Measurements from ENCODE around the gene SLC11A1. TPM values are rescaled to one million over a fixed set of nuclear protein-coding genes. Genes with fewer than 3 reads are reported as not detected.

Gene SLC11A1
- total and polyA plus RNA-seq, 2 of the 4 experiments (the other 2 are of a cell fraction): under 0.01 to 0.07 TPM

DNA sequence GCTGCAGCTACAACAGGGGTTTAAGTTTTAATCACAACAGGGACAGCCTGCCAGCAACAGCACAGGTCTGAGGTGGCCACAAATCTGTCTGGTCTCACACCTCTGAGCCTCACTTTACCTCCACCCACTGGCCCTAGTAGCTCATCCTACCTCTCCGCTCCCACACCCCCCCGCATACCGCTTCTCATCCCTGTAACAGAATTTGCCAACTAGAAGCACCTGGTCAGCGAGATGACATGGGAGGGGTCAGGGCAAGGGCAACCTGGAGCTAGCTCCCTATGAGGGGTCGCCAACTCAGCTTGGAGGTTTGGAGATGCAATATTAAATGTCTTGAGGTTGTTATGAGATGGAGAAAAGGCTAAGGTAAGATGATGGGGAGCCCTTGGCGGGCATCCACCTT lies 17.9 kb upstream of the SLC11A1 start:
- no peak for DNase-seq
- no peak overlapping the region for H2BK5ac ChIP-seq (ENCODE audit: low read depth, low read length, poor library complexity, severe bottlenecking)
- POLR2A ChIA-PET (ENCODE audit: unreplicated experiment): no interaction called here

More for the DNA sequence above, 17.9 kb upstream of the SLC11A1 start:
- Histone ChIP-seq H2AFZ (replicated peaks; ENCODE audit: low read length, poor library complexity) (no peak overlapping the region), H4K91ac (ENCODE audit: insufficient read depth, low read depth, low read length) (no peak overlapping the region), H2AK9ac (replicated peaks; ENCODE audit: low read depth, low read length, poor library complexity) (no peak overlapping the region), H4K20me1 (ENCODE audit: insufficient read depth, low read length) (no peaks in the 10 kb centered on the region), H3K56ac (ENCODE audit: extremely low read depth, insufficient read depth, low read length) (no peak overlapping the region), H2AK5ac (ENCODE audit: low read depth, low read length) (no peak overlapping the region), H3K4me1 (ENCODE audit: control insufficient read depth, insufficient read depth, low read length) (peaks cover 2% of the 10 kb centered on the region; the same call in 1 of the 2 replicates), H2BK15ac (ENCODE audit: low read depth, low read length) (no peak overlapping the region), H3K4ac (ENCODE audit: low read depth, low read length) (no peak overlapping the region), H3K27me3 (ENCODE audit: control insufficient read depth, insufficient read depth, low read length) (peaks cover 6% of the 10 kb centered on the region; the same call in 1 of the 2 replicates), H3K18ac (ENCODE audit: low read depth, low read length) (no peak overlapping the region), H3K23ac (ENCODE audit: low read depth, low read length) (no peak overlapping the region), H2BK120ac (ENCODE audit: low read depth, low read length) (no peak overlapping the region), H3K79me1 (ENCODE audit: low read depth in 1 of 2, low read length in 2 of 2) (no peaks in the 10 kb centered on the region), H3K27ac (ENCODE audit: insufficient read depth, low read length) (no peak overlapping the region), H3K9ac (ENCODE audit: low read depth, low read length) (no peak overlapping the region), H3K9me1 (ENCODE audit: insufficient read depth, low read length) (no peaks in the 10 kb centered on the region), H3K36me3 (ENCODE audit: control insufficient read depth, insufficient read depth, low read length) (no peaks in the 10 kb centered on the region), H3K4me3 (ENCODE audit: insufficient read depth, low read depth, low read length) (no peak overlapping the region), H4K8ac (ENCODE audit: low read depth in 2 of 2, low read length in 2 of 2) (no peak overlapping the region), H3K9me3 (ENCODE audit: control insufficient read depth, insufficient read depth, low read length) (peaks cover 7% of the 10 kb centered on the region), H3K14ac (replicated peaks; ENCODE audit: low read depth, low read length) (no peak overlapping the region), H4K5ac (ENCODE audit: low read depth, low read length) (no peak overlapping the region), H3K4me2 (ENCODE audit: low read depth, low read length) (no peak overlapping the region), H2BK20ac (ENCODE audit: low read depth, low read length) (no peak overlapping the region)
- dilution Hi-C loops (cut with HindIII; ENCODE audit: low sequenced_read_pairs, unreplicated experiment) (no loop called here), intact Hi-C loops (cut with micrococcal nuclease) (no loop called here), in situ Hi-C loops (cut with MboI; ENCODE audit: low sequenced_read_pairs) (no loop called here)
- 60% methylated on average over 1 of the region's 6 CpGs; no CpG with 5 or more reads in 1 of the 2 experiments for WGBS, 2 experiments (ENCODE audit: extremely low coverage in 2 of 2, insufficient read length in 1 of 2)
- TF ChIP-seq MAFK (IDR thresholded peaks at IDR 0.05; ENCODE audit: low read depth, low read length) (no peak), MXI1 (IDR thresholded peaks at IDR 0.05; ENCODE audit: borderline replicate concordance, low read depth, low read length) (no peak), POLR2A (IDR thresholded peaks at IDR 0.05; ENCODE audit: low read depth, low read length) (no peak), MAZ (IDR thresholded peaks at IDR 0.05; ENCODE audit: borderline replicate concordance, low read depth, low read length) (no peak), NFE2L2 (IDR thresholded peaks at IDR 0.05; ENCODE audit: low read depth, low read length) (no peak), FOS (IDR thresholded peaks at IDR 0.05; ENCODE audit: low read depth, low read length) (no peak), CEBPB (IDR thresholded peaks at IDR 0.05; ENCODE audit: low read depth, low read length) (no peak), SMC3 (IDR thresholded peaks at IDR 0.05; ENCODE audit: low read depth, low read length) (no peak), RCOR1 (IDR thresholded peaks at IDR 0.05; ENCODE audit: insufficient replicate concordance, low read length) (no peak), CHD1 (IDR thresholded peaks at IDR 0.05; ENCODE audit: low read depth, low read length) (no peak), RFX5 (IDR thresholded peaks at IDR 0.05; ENCODE audit: low read depth, low read length) (no peak)
- TF ChIP-seq, protein P1, sequence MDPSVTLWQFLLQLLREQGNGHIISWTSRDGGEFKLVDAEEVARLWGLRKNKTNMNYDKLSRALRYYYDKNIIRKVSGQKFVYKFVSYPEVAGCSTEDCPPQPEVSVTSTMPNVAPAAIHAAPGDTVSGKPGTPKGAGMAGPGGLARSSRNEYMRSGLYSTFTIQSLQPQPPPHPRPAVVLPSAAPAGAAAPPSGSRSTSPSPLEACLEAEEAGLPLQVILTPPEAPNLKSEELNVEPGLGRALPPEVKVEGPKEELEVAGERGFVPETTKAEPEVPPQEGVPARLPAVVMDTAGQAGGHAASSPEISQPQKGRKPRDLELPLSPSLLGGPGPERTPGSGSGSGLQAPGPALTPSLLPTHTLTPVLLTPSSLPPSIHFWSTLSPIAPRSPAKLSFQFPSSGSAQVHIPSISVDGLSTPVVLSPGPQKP (IDR thresholded peaks at IDR 0.05; ENCODE audit: borderline replicate concordance, low read depth, low read length): no peak
- TF ChIP-seq, protein P2, sequence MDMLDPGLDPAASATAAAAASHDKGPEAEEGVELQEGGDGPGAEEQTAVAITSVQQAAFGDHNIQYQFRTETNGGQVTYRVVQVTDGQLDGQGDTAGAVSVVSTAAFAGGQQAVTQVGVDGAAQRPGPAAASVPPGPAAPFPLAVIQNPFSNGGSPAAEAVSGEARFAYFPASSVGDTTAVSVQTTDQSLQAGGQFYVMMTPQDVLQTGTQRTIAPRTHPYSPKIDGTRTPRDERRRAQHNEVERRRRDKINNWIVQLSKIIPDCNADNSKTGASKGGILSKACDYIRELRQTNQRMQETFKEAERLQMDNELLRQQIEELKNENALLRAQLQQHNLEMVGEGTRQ (IDR thresholded peaks at IDR 0.05; ENCODE audit: low read depth, low read length): no peak
- CTCF ChIA-PET: no interaction called here
- no peak for ATAC-seq (ENCODE audit: low read depth)
- no TSS peak for BruUV-seq (replicated peaks)
